H1 (cell line): ENCODE data around the gene ASAP2. TPM values are rescaled to one million over a fixed set of nuclear protein-coding genes. Genes with fewer than 3 reads are reported as not detected.

Experiments used
- CTCF ChIA-PET: fragments of 300-600 bp; sonication (Branson Sonifier 250); formaldehyde crosslinking; loops from one replicate; lab custom pipeline; 2021; ENCODE audit not compliant: partially characterized antibody; lab: Charles Lee
- POLR2A ChIA-PET: fragments of 300-600 bp; sonication (Branson Sonifier 250); formaldehyde crosslinking; loops from one replicate; lab custom pipeline; 2021; ENCODE audit warnings: inconsistent platforms; ENCODE audit not compliant: partially characterized antibody; lab: Charles Lee
- DNase-seq, 2 experiments: peaks; one replicate each; pipeline versions ENCODE4 v3.0.0 to v3.0.0-alpha.2; 2010 to 2022; ENCODE audit warnings: low spot score in 2 of 2, low read depth in 1 of 2, mixed read lengths in 1 of 2
- FAIRE-seq: peaks from 2 replicates; lab custom pipeline; 2011; peaks lifted over from hg19 to GRCh38; lab: Jason Lieb, UNC
- H2AFZ ChIP-seq: 2 replicates; pipeline ENCODE4 v1.8.1; 2012; ENCODE audit warnings: low read length, inconsistent platforms
- H2AK5ac ChIP-seq: 2 replicates; pipeline ENCODE4 v1.6.1; 2013; ENCODE audit warnings: low read depth, low read length
- H2BK120ac ChIP-seq: replicated peaks from 2 replicates; pipeline ENCODE3; 2013; ENCODE audit warnings: low read depth, low read length, inconsistent platforms
- H2BK12ac ChIP-seq: 2 replicates; pipeline ENCODE4 v1.6.1; 2013; ENCODE audit warnings: low read depth, low read length
- H2BK15ac ChIP-seq: 2 replicates; pipeline ENCODE4 v1.6.1; 2013; ENCODE audit warnings: low read length
- H2BK20ac ChIP-seq: 2 replicates; pipeline ENCODE4 v1.6.1; 2013; ENCODE audit warnings: low read length
- H2BK5ac ChIP-seq: 2 replicates; pipeline ENCODE4 v1.6.1; 2013; ENCODE audit warnings: low read depth, low read length
- H3K14ac ChIP-seq: 2 replicates; pipeline ENCODE4 v1.6.1; 2013; ENCODE audit warnings: inconsistent platforms; ENCODE audit not compliant: insufficient read length
- H3K18ac ChIP-seq: 2 replicates; pipeline ENCODE4 v1.6.1; 2013; ENCODE audit warnings: low read length; ENCODE audit errors: extremely low read depth
- H3K23ac ChIP-seq: 2 replicates; pipeline ENCODE4 v1.6.1; 2013; ENCODE audit warnings: inconsistent platforms; ENCODE audit not compliant: insufficient read length
- H3K23me2 ChIP-seq: 2 replicates; pipeline ENCODE4 v1.6.1; 2013; ENCODE audit warnings: low read depth, low read length
- H3K27ac ChIP-seq: 2 replicates; pipeline ENCODE4 v1.6.1; 2011; ENCODE audit warnings: low read depth, low read length, inconsistent platforms
- H3K27me3 ChIP-seq, 4 experiments: replicated peaks in 1 of 4; 1 replicate in 1 of 4; 2 replicates in 3 of 4; pipeline versions ENCODE4 v1.6.1 to v1.8.1; 2011 to 2013; ENCODE audit warnings: low read length in 3 of 4, mild to moderate bottlenecking in 3 of 4, inconsistent platforms in 2 of 4, mixed read lengths in 2 of 4, moderate library complexity in 1 of 4; ENCODE audit not compliant: control insufficient read depth in 3 of 4, insufficient read depth in 3 of 4; ENCODE audit errors: extremely low read depth in 1 of 4
- H3K36me3 ChIP-seq, 4 experiments: 2 replicates each; pipeline versions ENCODE4 v1.6.1 to v1.8.1; 2011 to 2013; ENCODE audit warnings: mild to moderate bottlenecking in 4 of 4, low read length in 3 of 4, moderate library complexity in 2 of 4, control low read depth in 1 of 4, inconsistent platforms in 1 of 4; ENCODE audit not compliant: insufficient read depth in 4 of 4, control insufficient read depth in 2 of 4
- H3K4ac ChIP-seq: replicated peaks from 2 replicates; pipeline ENCODE3; 2013; ENCODE audit warnings: low read length, low read depth, mixed read lengths, inconsistent platforms; ENCODE audit not compliant: insufficient read length
- H3K4me1 ChIP-seq, 4 experiments: replicated peaks in 1 of 4; 1 replicate in 1 of 4; 2 replicates in 3 of 4; pipeline versions ENCODE4 v1.6.1 to v1.8.1; 2011 to 2013; ENCODE audit warnings: low read length in 3 of 4, inconsistent platforms in 2 of 4, mixed read lengths in 1 of 4; ENCODE audit not compliant: insufficient read depth in 4 of 4, control insufficient read depth in 3 of 4
- H3K4me2 ChIP-seq, 2 experiments: 2 replicates each; pipeline versions ENCODE4 v1.6.1 to v1.8.1; 2011 to 2013; ENCODE audit warnings: low read depth in 2 of 2, low read length in 2 of 2, control low read depth in 1 of 2, inconsistent platforms in 1 of 2, mild to moderate bottlenecking in 1 of 2; ENCODE audit not compliant: insufficient read depth in 1 of 2
- H3K4me3 ChIP-seq, 4 experiments: fragments of 200-600, 300-600 bp in 1 of 4; sonication (generic), shearing (Covaris generic), sonication (Bioruptor Twin) in 1 of 4; 2 replicates each; pipeline versions ENCODE4 v1.5.1 to v1.8.1; 2011 to 2016; ENCODE audit warnings: low read length in 4 of 4, low read depth in 3 of 4, control low read depth in 2 of 4, inconsistent platforms in 2 of 4, mild to moderate bottlenecking in 2 of 4, mixed read lengths in 1 of 4, moderate library complexity in 1 of 4; ENCODE audit not compliant: insufficient read depth in 2 of 4; ENCODE audit errors: extremely low read depth in 1 of 4
- H3K56ac ChIP-seq: replicated peaks from 2 replicates; pipeline ENCODE3; 2013; ENCODE audit warnings: low read depth, mild to moderate bottlenecking, mixed read lengths, low read length, inconsistent platforms; ENCODE audit not compliant: insufficient read length
- H3K79me1 ChIP-seq: 2 replicates; pipeline ENCODE4 v1.6.1; 2013; ENCODE audit warnings: low read depth, low read length, control low read depth
- H3K79me2 ChIP-seq, 2 experiments: 2 replicates each; pipeline versions ENCODE4 v1.6.1 to v1.8.1; 2012 to 2013; ENCODE audit warnings: low read length in 2 of 2, mild to moderate bottlenecking in 2 of 2, inconsistent platforms in 1 of 2; ENCODE audit not compliant: insufficient read depth in 2 of 2, control insufficient read depth in 1 of 2
- H3K9ac ChIP-seq, 4 experiments: replicated peaks in 1 of 4; 1 replicate in 1 of 4; 2 replicates in 3 of 4; pipeline versions ENCODE4 v1.6.1 to v1.8.1; 2011 to 2013; ENCODE audit warnings: low read depth in 3 of 4, low read length in 3 of 4, control low read depth in 2 of 4, mild to moderate bottlenecking in 2 of 4, moderate library complexity in 2 of 4, inconsistent platforms in 1 of 4; ENCODE audit errors: extremely low read depth in 1 of 4
- H3K9me3 ChIP-seq, 2 experiments: 2 replicates each; pipeline versions ENCODE4 v1.6.1 to v1.8.1; 2012 to 2013; ENCODE audit warnings: mild to moderate bottlenecking in 2 of 2, moderate library complexity in 2 of 2, control low read depth in 1 of 2, inconsistent platforms in 1 of 2, low read depth in 1 of 2, low read length in 1 of 2, mixed read lengths in 1 of 2; ENCODE audit not compliant: insufficient read depth in 2 of 2
- H4K20me1 ChIP-seq, 2 experiments: replicated peaks in 1 of 2; 2 replicates each; pipeline versions ENCODE3 to v1.8.1; 2011 to 2013; ENCODE audit warnings: inconsistent platforms in 2 of 2, low read length in 2 of 2, mild to moderate bottlenecking in 1 of 2; ENCODE audit not compliant: insufficient read depth in 2 of 2, control insufficient read depth in 1 of 2
- H4K5ac ChIP-seq: 2 replicates; pipeline ENCODE4 v1.6.1; 2013; ENCODE audit warnings: low read length, low read depth, mixed read lengths, inconsistent platforms; ENCODE audit not compliant: insufficient read length
- H4K8ac ChIP-seq: 2 replicates; pipeline ENCODE4 v1.8.0; 2013; ENCODE audit warnings: mild to moderate bottlenecking, moderate library complexity, low read length, inconsistent platforms; ENCODE audit not compliant: insufficient read depth; ENCODE audit errors: extremely low read depth
- H4K91ac ChIP-seq: replicated peaks from 2 replicates; pipeline ENCODE3; 2013; ENCODE audit warnings: low read length, mixed read lengths, inconsistent platforms; ENCODE audit not compliant: insufficient read length
- CHD2 ChIP-seq: IDR thresholded peaks from 2 replicates; pipeline ENCODE4 v1.6.1; 2012; ENCODE audit warnings: low read length, improper control_type of control experiment
- EGR1 ChIP-seq: IDR thresholded peaks from 2 replicates; pipeline ENCODE4 v1.6.1; 2011; ENCODE audit warnings: low read depth, low read length, borderline replicate concordance
- FOSL1 ChIP-seq: IDR thresholded peaks from 2 replicates; pipeline ENCODE4 v1.6.1; 2011; ENCODE audit warnings: mild to moderate bottlenecking, low read depth, low read length, moderate library complexity; ENCODE audit not compliant: insufficient read depth
- KDM5A ChIP-seq: fragments of 200-600 bp; IDR thresholded peaks from 2 replicates; pipeline ENCODE4 v1.7.1; 2012; ENCODE audit warnings: mild to moderate bottlenecking, low read length, inconsistent platforms, mixed read lengths
- PHF8 ChIP-seq: fragments of 200-600 bp; sonication (generic); conservative IDR thresholded peaks from 2 replicates; pipeline ENCODE4 v1.7.1; 2012; ENCODE audit warnings: low read depth, mild to moderate bottlenecking, inconsistent platforms, low read length, moderate library complexity
- RAD21 ChIP-seq, 2 experiments: IDR thresholded peaks in 1 of 2; conservative IDR thresholded peaks in 1 of 2; 2 replicates each; pipeline ENCODE4 v1.6.1; 2011; ENCODE audit warnings: low read depth in 2 of 2, low read length in 2 of 2, improper control_type of control experiment in 1 of 2, inconsistent platforms in 1 of 2, mild to moderate bottlenecking in 1 of 2, moderate library complexity in 1 of 2
- SIN3A ChIP-seq, 2 experiments: IDR thresholded peaks in 1 of 2; conservative IDR thresholded peaks in 1 of 2; 2 replicates each; pipeline ENCODE4 v1.6.1; 2011 to 2012; ENCODE audit warnings: low read length in 2 of 2, improper control_type of control experiment in 1 of 2, low read depth in 1 of 2, mild to moderate bottlenecking in 1 of 2
- SIRT6 ChIP-seq: IDR thresholded peaks from one replicate; pipeline ENCODE4 v1.7.1; 2012; ENCODE audit warnings: low read length, inconsistent platforms
- SIX5 ChIP-seq: IDR thresholded peaks from 2 replicates; pipeline ENCODE4 v1.6.1; 2011; ENCODE audit warnings: mild to moderate bottlenecking, low read depth, low read length
- TAF7 ChIP-seq: optimal IDR thresholded peaks from 2 replicates; pipeline ENCODE3; 2011; ENCODE audit warnings: low read depth, mild to moderate bottlenecking, inconsistent platforms, low read length, moderate library complexity, borderline replicate concordance
- TBP ChIP-seq: IDR thresholded peaks from 2 replicates; pipeline ENCODE4 v1.6.1; 2011; ENCODE audit warnings: low read depth, low read length, improper control_type of control experiment
- WGBS, 2 experiments: shearing (Covaris generic) in 1 of 2; methylation state at CpG; one replicate each; pipeline versions ENCODE4 v1.1.6 to v1.1.7; 2013 to 2015; ENCODE audit warnings: low lambda C conversion rate in 2 of 2, mixed read lengths in 2 of 2, inconsistent platforms in 1 of 2, low coverage in 1 of 2, missing lambda C conversion rate in 1 of 2; ENCODE audit not compliant: insufficient replicate concordance in 2 of 2, insufficient coverage in 1 of 2, insufficient read length in 1 of 2; ENCODE audit errors: extremely low coverage in 1 of 2, missing lambda C conversion rate in 1 of 2; 5-methylcytosine and 5-hydroxymethylcytosine counted together
- polyA plus RNA-seq, 7 experiments: library from polyadenylated mRNA; depleted of rRNA in 3 of 7; stranded (reverse) in 5 of 7; unstranded in 2 of 7; fragments of >200 nt in 5 of 7; fragments of 200-250 nt in 2 of 7; gene quantifications; 1 replicate in 5 of 7; 2 replicates in 1 of 7; 4 replicates in 1 of 7; pipeline versions ENCODE4 v1.2.1 to v1.2.3, GENCODE V29; 2011 to 2013; ENCODE audit warnings: missing spikeins in 2 of 7, mixed read lengths in 2 of 7
- total RNA-seq: library from RNA; stranded (reverse); fragmentation: NEBNext Ultra II Directional; extraction: Animal tissue kit (Norgen Biotek cat#: 25700); gene quantifications from 2 replicates; pipeline ENCODE4 v1.2.1, GENCODE V29; 2021

The ASAP2 gene
- total and polyA plus RNA-seq, 2 of the 8 experiments (the other 6 are each of a cell fraction or from before 2014, with no cell fraction given): 10.2 to 18.7 TPM

DNA sequence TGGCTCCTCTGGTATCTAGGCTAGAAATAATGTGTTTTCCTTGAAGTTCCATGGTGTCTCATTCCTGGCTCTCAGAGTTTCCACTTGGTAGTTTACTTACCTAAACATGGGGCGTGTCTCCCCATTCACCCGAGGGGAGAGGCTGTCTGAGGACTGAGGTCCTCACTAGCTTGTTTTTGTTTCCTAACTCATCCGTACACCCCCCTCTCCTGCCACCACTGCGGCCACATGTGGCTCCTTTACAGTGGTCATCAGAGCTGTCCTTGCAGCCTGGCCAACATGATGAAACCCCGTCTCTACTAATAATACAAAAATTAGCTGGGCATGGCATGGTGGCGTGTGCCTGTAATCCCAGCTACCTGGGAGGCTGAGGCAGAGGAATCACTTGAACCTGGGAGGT, 106.0 kb downstream of the ASAP2 start:
- DNase-seq (no peak), FAIRE-seq (no peak)
- Histone ChIP-seq H2BK12ac (no peak overlapping the region), H3K14ac (no peak overlapping the region), H4K8ac (no peak overlapping the region; the same call in 1 of the 2 replicates), H3K23ac (no peak overlapping the region), H4K91ac (no peak overlapping the region), H2AK5ac (no peak overlapping the region), H2AFZ (no peak overlapping the region), H3K79me2 (peaks cover 0 to 2% of the 10 kb centered on the region in 2 experiments; a peak in 2 of 4 replicates), H2BK5ac (no peak overlapping the region), H3K4me2 (no peak overlapping the region), H2BK20ac (no peak overlapping the region), H2BK15ac (no peak overlapping the region), H3K79me1 (peaks cover 2% of the 10 kb centered on the region), H3K4me1 (peaks cover 0 to 3% (median 1%) of the 10 kb centered on the region in 4 experiments; a peak in 2 of 7 replicates), H3K36me3 (no peaks in the 10 kb centered on the region; a peak in 1 of 8 replicates), H3K4me3 (no peak overlapping the region), H3K18ac (no peak overlapping the region), H3K9me3 (no peaks in the 10 kb centered on the region), H3K27me3 (no peaks in the 10 kb centered on the region), H3K23me2 (peaks cover 9% of the 10 kb centered on the region; the same call in 1 of the 2 replicates), H2BK120ac (no peak overlapping the region), H4K5ac (no peak overlapping the region), H3K27ac (no peak overlapping the region), H3K9ac (no peak overlapping the region), H3K4ac (no peak overlapping the region), H3K56ac (no peak overlapping the region), H4K20me1 (peaks cover 0 to 6% of the 10 kb centered on the region in 2 experiments)
- POLR2A ChIA-PET: interaction anchor here (1.1 kb wide), 1 partner anchor 11 kb away, joined by 3 read pairs; no protein-coding TSS in a partner anchor
- WGBS, 2 experiments: 91% methylated on average over 6 of the region's 6 CpGs; no CpG with 5 or more reads in 1 of the 2 experiments
- CTCF ChIA-PET: no interaction called here
- TF ChIP-seq SIX5 (no peak), KDM5A (no peak), TAF7 (no peak), CHD2 (no peak), SIN3A (conservative IDR thresholded peaks at IDR 0.05 in 1 of 2, IDR thresholded peaks at IDR 0.05 in 1 of 2; ENCODE audit: low read depth in 1 of 2, low read length in 2 of 2) (no peak), RAD21 (IDR thresholded peaks at IDR 0.05 in 1 of 2, conservative IDR thresholded peaks at IDR 0.05 in 1 of 2; ENCODE audit: low read depth in 2 of 2, low read length in 2 of 2) (no peak), TBP (no peak), PHF8 (no peak), FOSL1 (no peak), SIRT6 (no peak), EGR1 (no peak)
